Immature natural killer cell (primary cell): Measurements from ENCODE around the gene WDR1. TPM values are rescaled to one million over a fixed set of nuclear protein-coding genes. Genes with fewer than 3 reads are reported as not detected.

Source experiments
- DNase-seq, 3 donors: peaks; one replicate each; pipeline ENCODE4 v3.0.0; 2022; ENCODE audit warnings: mixed read lengths in 1 of 3
- H3K27ac Mint-ChIP-seq, 6 donors: one replicate each; pipeline ENCODE4 v1.8.0; 2020; ENCODE audit warnings: mixed read lengths in 6 of 6, mild to moderate bottlenecking in 5 of 6, inconsistent platforms in 4 of 6, moderate library complexity in 3 of 6
- H3K27me3 Mint-ChIP-seq, 3 donors: one replicate each; pipeline ENCODE4 v1.8.0; 2020 to 2021; ENCODE audit warnings: low read depth in 3 of 3, mild to moderate bottlenecking in 3 of 3, mixed read lengths in 3 of 3, moderate library complexity in 3 of 3, inconsistent platforms in 1 of 3
- H3K36me3 Mint-ChIP-seq, 3 donors: one replicate each; pipeline ENCODE4 v1.8.0; 2020; ENCODE audit warnings: mixed read lengths in 3 of 3, inconsistent platforms in 2 of 3, mild to moderate bottlenecking in 2 of 3
- H3K4me1 Mint-ChIP-seq, 2 donors: one replicate each; pipeline ENCODE4 v1.8.0; 2020; ENCODE audit warnings: inconsistent platforms in 2 of 2, mild to moderate bottlenecking in 2 of 2, mixed read lengths in 2 of 2, moderate library complexity in 1 of 2
- H3K4me3 Mint-ChIP-seq, 5 donors: one replicate each; pipeline ENCODE4 v1.8.0; 2020; ENCODE audit warnings: mild to moderate bottlenecking in 5 of 5, mixed read lengths in 5 of 5, inconsistent platforms in 3 of 5, moderate library complexity in 3 of 5
- H3K9me3 Mint-ChIP-seq, 6 donors: one replicate each; pipeline ENCODE4 v1.8.0; 2020; ENCODE audit warnings: mild to moderate bottlenecking in 6 of 6, mixed read lengths in 6 of 6, inconsistent platforms in 4 of 6, moderate library complexity in 3 of 6
- polyA plus RNA-seq, 3 donors: library from polyadenylated mRNA; unstranded; fragments of 300-500 nt; fragmentation: Illumina TruSeq; gene quantifications; one replicate each; pipeline ENCODE4 v1.2.3, GENCODE V29; 2021

WDR1 gene
- polyA plus RNA-seq, 3 donors from 2014 or later, result 339 to 509 (median 401) TPM

- peak; percentile 48 to 72 (median 53) for DNase-seq
- peaks cover 2 to 7% (median 6%) of the 10 kb centered on the region in 3 donors for H3K27me3 Mint-ChIP-seq
- peaks cover 0 to 19% (median 4%) of the 10 kb centered on the region in 3 donors for H3K36me3 Mint-ChIP-seq
- peak overlapping the region; percentile 84 to 94 (median 88) for H3K27ac Mint-ChIP-seq
- H3K4me1 Mint-ChIP-seq, result peaks cover 96 to 100% of the 10 kb centered on the region in 2 donors
- no peaks in the 10 kb centered on the region for H3K9me3 Mint-ChIP-seq
- peak overlapping the region; percentile 45 to 75 (median 66) for H3K4me3 Mint-ChIP-seq
These were observed 10.1 kb downstream of the WDR1 start for GRCh38 chr4:10106421-10107039.

GRCh38 chr4:10105920-10106319, 10.7 kb downstream of the WDR1 start:
- Mint-ChIP-seq H3K27ac (peak overlapping the region; percentile 85 to 94 (median 92)), H3K9me3 (no peaks in the 10 kb centered on the region), H3K4me3 (peak overlapping the region; percentile 45 to 75 (median 65)), H3K27me3 (peaks cover 2 to 10% (median 6%) of the 10 kb centered on the region in 3 donors), H3K36me3 (peaks cover 0 to 18% (median 7%) of the 10 kb centered on the region in 3 donors), H3K4me1 (peaks cover 96 to 100% of the 10 kb centered on the region in 2 donors)
- no peak for DNase-seq

GRCh38 chr4:10105421-10105820, 11.2 kb downstream of the WDR1 start:
- Mint-ChIP-seq H3K4me3 (peak overlapping the region; percentile 20 to 73 (median 53)), H3K9me3 (no peaks in the 10 kb centered on the region), H3K36me3 (peaks cover 0 to 22% (median 9%) of the 10 kb centered on the region in 3 donors), H3K27me3 (peaks cover 2 to 10% (median 9%) of the 10 kb centered on the region in 3 donors), H3K27ac (peak overlapping the region; percentile 79 to 93 (median 88)), H3K4me1 (peaks cover 96 to 100% of the 10 kb centered on the region in 2 donors)
- no peak for DNase-seq

- Mint-ChIP-seq H3K4me3 (peak overlapping the region; percentile 20 to 73 (median 53)), H3K27ac (peak overlapping the region; percentile 79 to 93 (median 88)), H3K4me1 (peaks cover 96 to 100% of the 10 kb centered on the region in 2 donors), H3K36me3 (peaks cover 0 to 21% (median 12%) of the 10 kb centered on the region in 3 donors), H3K27me3 (peaks cover 2 to 10% (median 9%) of the 10 kb centered on the region in 3 donors), H3K9me3 (no peaks in the 10 kb centered on the region)
- no peak for DNase-seq
These were observed 11.7 kb downstream of the WDR1 start for GRCh38 chr4:10104991-10105276.

- Mint-ChIP-seq H3K4me3 (peak overlapping the region; percentile 34 to 73 (median 53)), H3K27ac (peak overlapping the region; percentile 79 to 93 (median 88)), H3K36me3 (peaks cover 0 to 24% (median 12%) of the 10 kb centered on the region in 3 donors), H3K27me3 (peaks cover 0 to 14% (median 12%) of the 10 kb centered on the region in 3 donors), H3K4me1 (peaks cover 96 to 100% of the 10 kb centered on the region in 2 donors), H3K9me3 (no peaks in the 10 kb centered on the region)
- no peak for DNase-seq
These were observed 12.2 kb downstream of the WDR1 start for GRCh38 chr4:10104211-10104990.

GRCh38 chr4:10102474-10103332, 13.9 kb downstream of the WDR1 start:
- Mint-ChIP-seq H3K9me3 (no peaks in the 10 kb centered on the region), H3K4me3 (peak overlapping the region in 2 of 5 donors; percentile 6 to 29), H3K27me3 (peaks cover 0 to 17% (median 12%) of the 10 kb centered on the region in 3 donors), H3K36me3 (peaks cover 2 to 33% (median 14%) of the 10 kb centered on the region in 3 donors), H3K27ac (peak overlapping the region; percentile 73 to 97 (median 92)), H3K4me1 (peaks cover 96 to 100% of the 10 kb centered on the region in 2 donors)
- no peak for DNase-seq

GRCh38 chr4:10101671-10102473, 14.7 kb downstream of the WDR1 start:
- Mint-ChIP-seq H3K9me3 (no peaks in the 10 kb centered on the region), H3K27ac (peak overlapping the region; percentile 92 to 97 (median 93)), H3K27me3 (peaks cover 4 to 18% (median 12%) of the 10 kb centered on the region in 3 donors), H3K4me1 (peaks cover 96 to 100% of the 10 kb centered on the region in 2 donors), H3K36me3 (peaks cover 4 to 40% (median 20%) of the 10 kb centered on the region in 3 donors), H3K4me3 (peak overlapping the region in 3 of 5 donors; percentile 18 to 33 (median 30))
- DNase-seq, result no peak

- H3K36me3 Mint-ChIP-seq, result peaks cover 4 to 44% (median 20%) of the 10 kb centered on the region in 3 donors
- H3K9me3 Mint-ChIP-seq, result no peaks in the 10 kb centered on the region
- peaks cover 97 to 100% of the 10 kb centered on the region in 2 donors for H3K4me1 Mint-ChIP-seq
- H3K27me3 Mint-ChIP-seq, result peaks cover 8 to 26% (median 12%) of the 10 kb centered on the region in 3 donors
- peak overlapping the region; percentile 26 to 58 (median 50) for H3K4me3 Mint-ChIP-seq
- peak in 1 of 3 donors; percentile 33 for DNase-seq
- peak overlapping the region; percentile 92 to 97 (median 93) for H3K27ac Mint-ChIP-seq
These were observed 15.8 kb downstream of the WDR1 start for GRCh38 chr4:10100734-10101216.

GRCh38 chr4:10099499-10100325, 16.9 kb downstream of the WDR1 start:
- Mint-ChIP-seq H3K9me3 (no peaks in the 10 kb centered on the region), H3K27me3 (peaks cover 13 to 26% (median 14%) of the 10 kb centered on the region in 3 donors), H3K4me1 (peaks cover 97 to 100% of the 10 kb centered on the region in 2 donors), H3K4me3 (peak overlapping the region; percentile 48 to 76 (median 67)), H3K27ac (peak overlapping the region; percentile 92 to 97 (median 93)), H3K36me3 (peaks cover 4 to 44% (median 20%) of the 10 kb centered on the region in 3 donors)
- peak in 2 of 3 donors; percentile 38 to 42 for DNase-seq

GRCh38 chr4:10098780-10099160, 17.8 kb downstream of the WDR1 start:
- peak overlapping the region; percentile 92 to 97 (median 93) for H3K27ac Mint-ChIP-seq
- no peak for DNase-seq
- H3K27me3 Mint-ChIP-seq, result peaks cover 14 to 26% (median 15%) of the 10 kb centered on the region in 3 donors
- peak overlapping the region in 4 of 5 donors; percentile 26 to 76 (median 58) for H3K4me3 Mint-ChIP-seq
- no peaks in the 10 kb centered on the region for H3K9me3 Mint-ChIP-seq
- peaks cover 97 to 100% of the 10 kb centered on the region in 2 donors for H3K4me1 Mint-ChIP-seq
- peaks cover 6 to 44% (median 20%) of the 10 kb centered on the region in 3 donors for H3K36me3 Mint-ChIP-seq

- peaks cover 14 to 29% (median 15%) of the 10 kb centered on the region in 3 donors for H3K27me3 Mint-ChIP-seq
- no peaks in the 10 kb centered on the region for H3K9me3 Mint-ChIP-seq
- H3K4me1 Mint-ChIP-seq, result peaks cover 100% of the 10 kb centered on the region in 2 donors
- H3K4me3 Mint-ChIP-seq, result peak overlapping the region; percentile 25 to 83 (median 58)
- no peak for DNase-seq
- H3K36me3 Mint-ChIP-seq, result peaks cover 9 to 46% (median 20%) of the 10 kb centered on the region in 3 donors
- H3K27ac Mint-ChIP-seq, result peak overlapping the region; percentile 93 to 98 (median 97)
These were observed 18.5 kb downstream of the WDR1 start for GRCh38 chr4:10097906-10098779.
